ENCODE data around the gene NLGN4X. TPM values are rescaled to one million over a fixed set of nuclear protein-coding genes. Genes with fewer than 3 reads are reported as not detected.
"Not testable (repeated sequence)": the region's sequence is repeated elsewhere in the genome, so short reads cannot be mapped to it uniquely, and the experiment has no call there.

The NLGN4X gene
- polyA plus RNA-seq, 2 donors = 0.06 to 0.21 TPM

DNA sequence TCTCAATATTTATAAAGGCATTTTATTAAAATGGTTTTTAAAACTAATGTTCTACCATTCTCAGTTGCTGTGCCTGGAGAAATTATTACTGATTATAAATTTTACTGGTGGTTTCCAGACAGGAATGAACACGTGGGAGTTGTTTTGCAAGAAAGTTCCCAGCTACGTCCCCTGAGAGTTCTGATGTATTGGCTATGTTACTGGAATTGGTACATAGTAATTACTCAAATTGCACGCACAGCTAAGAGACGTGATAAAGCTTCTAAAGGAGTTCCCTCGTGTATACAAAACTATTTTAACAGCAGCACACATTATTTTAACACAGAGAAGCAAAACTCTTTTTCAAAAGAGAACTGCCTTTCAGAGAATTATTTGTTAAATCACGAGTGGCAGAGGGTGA is 292.2 kb downstream of the NLGN4X start:
- Histone ChIP-seq H3K27me3 (ENCODE audit: control insufficient read depth in 1 of 2, insufficient read depth in 2 of 2, low read length in 2 of 2) (no peaks in the 10 kb centered on the region), H3K9me3 (ENCODE audit: control insufficient read depth in 2 of 2, insufficient read depth in 1 of 2, low read depth in 1 of 2, low read length in 1 of 2) (no peaks in the 10 kb centered on the region), H3K4me3 (ENCODE audit: low read depth in 1 of 2, low read length in 2 of 2) (no peak overlapping the region), H3K36me3 (ENCODE audit: control insufficient read depth in 2 of 2, insufficient read depth in 2 of 2, low read length in 1 of 2) (no peaks in the 10 kb centered on the region), H3K27ac (ENCODE audit: low read depth in 2 of 2, low read length in 1 of 2) (no peak overlapping the region), H3K4me1 (ENCODE audit: control insufficient read depth in 2 of 2, insufficient read depth in 2 of 2, low read length in 1 of 2) (no peaks in the 10 kb centered on the region)
- 16 to 29% methylated on average over 6 of the region's 6 CpGs for WGBS, 2 donors

DNA sequence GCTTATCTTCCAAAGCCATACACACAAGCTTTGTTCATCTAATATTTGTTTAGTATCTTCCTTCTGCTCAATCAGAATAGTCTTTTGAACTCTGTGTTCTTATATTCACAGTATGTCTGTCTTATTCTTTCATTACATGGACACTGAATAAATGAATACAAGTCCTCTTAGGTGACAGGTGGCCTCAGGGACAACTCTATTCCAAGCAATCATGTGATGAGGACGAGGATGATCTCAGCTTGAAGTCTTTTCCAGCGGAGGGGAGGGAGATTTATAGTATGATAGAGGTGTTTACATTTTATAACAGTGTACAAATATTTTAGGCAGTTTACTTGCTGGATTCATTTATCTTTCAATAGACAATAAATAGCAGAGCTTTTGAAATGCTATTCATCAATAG is 300.4 kb downstream of the NLGN4X start:
- Histone ChIP-seq H3K27ac (ENCODE audit: low read depth in 2 of 2, low read length in 1 of 2) (no peak overlapping the region), H3K4me3 (ENCODE audit: low read depth in 1 of 2, low read length in 2 of 2) (no peak overlapping the region), H3K27me3 (ENCODE audit: control insufficient read depth in 1 of 2, insufficient read depth in 2 of 2, low read length in 2 of 2) (no peaks in the 10 kb centered on the region), H3K36me3 (ENCODE audit: control insufficient read depth in 2 of 2, insufficient read depth in 2 of 2, low read length in 1 of 2) (no peaks in the 10 kb centered on the region), H3K9me3 (ENCODE audit: control insufficient read depth in 2 of 2, insufficient read depth in 1 of 2, low read depth in 1 of 2, low read length in 1 of 2) (peaks cover 0 to 2% of the 10 kb centered on the region in 2 donors), H3K4me1 (ENCODE audit: control insufficient read depth in 2 of 2, insufficient read depth in 2 of 2, low read length in 1 of 2) (no peaks in the 10 kb centered on the region)
- WGBS, 2 donors = 34 to 69% methylated on average over 2 of the region's 2 CpGs

DNA sequence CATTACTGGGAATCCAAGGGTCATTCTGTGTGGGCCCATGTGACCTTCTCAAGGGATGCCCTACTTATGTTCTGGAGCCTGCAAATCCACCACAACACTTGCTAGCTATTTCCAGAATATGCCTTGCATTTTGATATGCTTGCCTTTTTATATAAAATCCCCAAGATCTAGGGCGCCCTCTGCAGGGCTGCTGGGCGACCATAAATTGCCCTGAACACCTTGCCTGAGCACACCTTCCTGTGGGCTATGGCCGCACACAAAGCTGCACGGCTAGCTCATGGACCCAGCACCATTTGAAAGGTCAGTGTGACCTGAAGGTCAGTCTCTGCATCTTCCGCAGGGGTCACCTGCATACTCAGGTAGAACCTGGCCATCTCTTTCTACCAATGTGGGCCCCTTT is 311.7 kb downstream of the NLGN4X start:
- H3K27ac ChIP-seq (ENCODE audit: low read depth in 2 of 2, low read length in 1 of 2) = no peak overlapping the region
- H3K4me1 ChIP-seq (ENCODE audit: control insufficient read depth in 2 of 2, insufficient read depth in 2 of 2, low read length in 1 of 2) = no peaks in the 10 kb centered on the region
- H3K27me3 ChIP-seq (ENCODE audit: control insufficient read depth in 1 of 2, insufficient read depth in 2 of 2, low read length in 2 of 2) = no peaks in the 10 kb centered on the region
- no peak overlapping the region for H3K4me3 ChIP-seq (ENCODE audit: low read depth in 1 of 2, low read length in 2 of 2)
- 81 to 87% methylated on average over 5 of the region's 5 CpGs for WGBS, 2 donors
- H3K36me3 ChIP-seq (ENCODE audit: control insufficient read depth in 2 of 2, insufficient read depth in 2 of 2, low read length in 1 of 2) = no peaks in the 10 kb centered on the region
- H3K9me3 ChIP-seq (ENCODE audit: control insufficient read depth in 2 of 2, insufficient read depth in 1 of 2, low read depth in 1 of 2, low read length in 1 of 2) = no peaks in the 10 kb centered on the region

DNA sequence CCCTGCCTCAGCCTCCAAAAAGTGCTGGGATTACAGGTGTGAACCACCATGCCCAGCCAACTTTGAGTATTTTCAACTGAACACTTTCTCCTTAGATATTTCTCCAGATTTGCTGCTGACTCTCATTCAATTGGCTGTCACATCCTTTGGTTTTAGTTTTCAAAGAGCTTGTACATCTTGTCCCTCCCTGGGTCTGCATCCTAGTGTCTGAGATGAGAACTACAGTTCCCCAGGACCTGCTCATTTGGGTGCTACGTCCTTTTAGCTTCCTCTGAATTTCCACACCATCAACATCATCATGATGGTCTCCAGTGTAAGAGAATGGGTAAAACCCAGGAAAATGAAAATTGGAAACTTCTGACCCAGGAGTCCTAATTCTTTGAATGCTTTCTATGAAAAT is 312.9 kb downstream of the NLGN4X start:
- Histone ChIP-seq H3K36me3 (ENCODE audit: control insufficient read depth in 2 of 2, insufficient read depth in 2 of 2, low read length in 1 of 2) (no peaks in the 10 kb centered on the region), H3K27me3 (ENCODE audit: control insufficient read depth in 1 of 2, insufficient read depth in 2 of 2, low read length in 2 of 2) (no peaks in the 10 kb centered on the region), H3K9me3 (ENCODE audit: control insufficient read depth in 2 of 2, insufficient read depth in 1 of 2, low read depth in 1 of 2, low read length in 1 of 2) (no peaks in the 10 kb centered on the region), H3K4me1 (ENCODE audit: control insufficient read depth in 2 of 2, insufficient read depth in 2 of 2, low read length in 1 of 2) (no peaks in the 10 kb centered on the region), H3K4me3 (ENCODE audit: low read depth in 1 of 2, low read length in 2 of 2) (no peak overlapping the region), H3K27ac (ENCODE audit: low read depth in 2 of 2, low read length in 1 of 2) (no peak overlapping the region)
- 41 to 66% methylated on average over 1 of the region's 1 CpG for WGBS, 2 donors

DNA sequence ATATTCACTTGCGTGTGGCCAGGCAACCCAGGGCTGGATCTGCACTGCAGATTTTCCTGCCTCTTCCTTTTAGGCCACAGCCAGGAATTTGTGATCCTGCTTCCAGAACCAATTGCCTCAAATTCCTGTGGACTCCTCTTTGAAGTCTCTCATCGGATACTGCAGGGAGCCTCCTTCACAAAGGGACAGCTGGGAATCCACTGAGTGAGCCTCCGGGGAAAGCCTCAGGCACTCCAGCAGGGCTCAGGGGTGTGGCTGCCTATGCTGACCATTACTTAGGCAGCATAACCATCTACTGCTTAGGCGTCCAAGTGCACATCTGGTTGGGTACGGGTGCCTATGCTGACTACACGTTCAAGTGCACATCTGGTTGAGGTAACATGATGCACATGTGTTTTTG is 321.5 kb downstream of the NLGN4X start:
- Histone ChIP-seq H3K36me3 (ENCODE audit: control insufficient read depth in 2 of 2, insufficient read depth in 2 of 2, low read length in 1 of 2) (no peaks in the 10 kb centered on the region), H3K9me3 (ENCODE audit: control insufficient read depth in 2 of 2, insufficient read depth in 1 of 2, low read depth in 1 of 2, low read length in 1 of 2) (peaks cover 0 to 4% of the 10 kb centered on the region in 2 donors), H3K4me3 (ENCODE audit: low read depth in 1 of 2, low read length in 2 of 2) (no peak overlapping the region), H3K27ac (ENCODE audit: low read depth in 2 of 2, low read length in 1 of 2) (no peak overlapping the region), H3K4me1 (ENCODE audit: control insufficient read depth in 2 of 2, insufficient read depth in 2 of 2, low read length in 1 of 2) (no peaks in the 10 kb centered on the region), H3K27me3 (ENCODE audit: control insufficient read depth in 1 of 2, insufficient read depth in 2 of 2, low read length in 2 of 2) (no peaks in the 10 kb centered on the region)
- WGBS, 2 donors = 64 to 68% methylated on average over 6 of the region's 6 CpGs

DNA sequence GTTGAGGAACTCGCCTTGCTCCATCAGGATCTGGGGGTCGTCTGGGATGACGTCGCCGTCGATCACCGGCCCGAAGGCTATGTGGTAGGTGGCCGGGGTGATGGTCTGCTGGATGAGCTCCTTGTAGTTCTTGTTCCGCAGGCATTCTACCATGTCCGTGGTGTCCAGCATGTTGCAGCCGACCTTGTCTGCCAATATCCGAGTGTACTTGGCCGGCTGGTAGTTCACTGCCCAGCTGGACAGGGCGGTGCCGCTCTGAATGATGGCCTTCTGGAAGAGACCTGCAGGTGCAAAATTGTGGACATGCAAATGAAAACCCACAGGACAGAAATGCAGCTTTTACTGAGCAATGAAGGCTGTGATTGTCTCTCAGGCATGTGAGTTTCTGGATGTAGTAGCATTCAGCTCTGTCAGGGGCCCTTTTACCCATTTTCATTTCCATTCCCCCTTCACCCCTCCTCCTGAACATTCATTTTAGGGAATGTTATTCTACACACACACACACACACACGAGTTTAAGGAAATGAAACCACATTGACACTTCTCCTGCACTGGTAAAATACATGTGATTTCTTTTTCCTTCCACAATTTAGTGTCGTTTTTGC is 325.0 kb downstream of the NLGN4X start:
- H3K4me1 ChIP-seq (ENCODE audit: control insufficient read depth in 2 of 2, insufficient read depth in 2 of 2, low read length in 1 of 2); H3K27ac ChIP-seq (ENCODE audit: low read depth in 2 of 2, low read length in 1 of 2); H3K36me3 ChIP-seq (ENCODE audit: control insufficient read depth in 2 of 2, insufficient read depth in 2 of 2, low read length in 1 of 2); H3K27me3 ChIP-seq (ENCODE audit: control insufficient read depth in 1 of 2, insufficient read depth in 2 of 2, low read length in 2 of 2); H3K9me3 ChIP-seq (ENCODE audit: control insufficient read depth in 2 of 2, insufficient read depth in 1 of 2, low read depth in 1 of 2, low read length in 1 of 2); H3K4me3 ChIP-seq (ENCODE audit: low read depth in 1 of 2, low read length in 2 of 2): not testable (repeated sequence)
- WGBS, 2 donors = 91% methylated on average over 16 to 18 of the region's 18 CpGs

DNA sequence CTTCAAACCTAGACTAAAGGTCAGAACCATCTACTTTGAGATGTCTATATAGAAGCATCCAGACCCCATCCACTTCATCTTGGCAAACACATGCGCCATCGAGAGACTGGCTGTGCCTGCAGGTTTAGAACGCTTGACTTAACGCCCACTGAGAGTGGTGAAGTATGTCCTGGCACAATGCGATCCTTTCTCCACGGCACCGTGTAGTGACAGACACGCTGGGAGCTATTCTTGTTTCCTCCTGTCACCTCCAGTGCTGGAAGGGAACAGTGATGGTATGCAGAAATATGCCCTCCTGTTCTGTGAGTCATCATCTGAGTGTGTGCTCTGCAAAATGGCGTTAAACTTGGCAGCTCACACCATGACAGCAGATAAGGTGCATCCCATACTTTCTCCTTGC is 330.2 kb downstream of the NLGN4X start:
- Histone ChIP-seq H3K9me3 (ENCODE audit: control insufficient read depth in 2 of 2, insufficient read depth in 1 of 2, low read depth in 1 of 2, low read length in 1 of 2) (no peaks in the 10 kb centered on the region), H3K27me3 (ENCODE audit: control insufficient read depth in 1 of 2, insufficient read depth in 2 of 2, low read length in 2 of 2) (no peaks in the 10 kb centered on the region), H3K27ac (ENCODE audit: low read depth in 2 of 2, low read length in 1 of 2) (no peak overlapping the region), H3K36me3 (ENCODE audit: control insufficient read depth in 2 of 2, insufficient read depth in 2 of 2, low read length in 1 of 2) (no peaks in the 10 kb centered on the region), H3K4me3 (ENCODE audit: low read depth in 1 of 2, low read length in 2 of 2) (no peak overlapping the region), H3K4me1 (ENCODE audit: control insufficient read depth in 2 of 2, insufficient read depth in 2 of 2, low read length in 1 of 2) (no peaks in the 10 kb centered on the region)
- 90 to 91% methylated on average over 9 of the region's 9 CpGs for WGBS, 2 donors

DNA sequence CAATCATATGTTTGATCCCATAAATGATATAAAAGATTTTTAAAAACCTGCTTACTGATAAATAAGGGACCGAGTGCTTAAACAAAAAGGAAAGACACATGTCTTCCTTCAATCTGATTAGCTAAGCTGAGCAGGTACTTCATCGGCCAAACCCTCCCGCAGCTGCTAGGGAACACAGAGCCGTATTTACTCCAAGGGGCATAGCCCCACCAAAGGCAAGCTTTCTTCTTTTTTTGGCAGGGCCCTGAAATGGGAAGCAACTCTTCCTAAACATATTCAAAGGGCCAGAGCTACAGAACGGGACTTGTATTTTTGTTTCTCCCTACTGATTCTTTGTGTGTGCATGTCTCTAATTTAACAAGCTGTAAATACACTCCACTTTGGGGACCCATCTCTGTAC is 337.3 kb downstream of the NLGN4X start:
- Histone ChIP-seq H3K36me3 (ENCODE audit: control insufficient read depth in 2 of 2, insufficient read depth in 2 of 2, low read length in 1 of 2) (no peaks in the 10 kb centered on the region), H3K4me3 (ENCODE audit: low read depth in 1 of 2, low read length in 2 of 2) (no peak overlapping the region), H3K4me1 (ENCODE audit: control insufficient read depth in 2 of 2, insufficient read depth in 2 of 2, low read length in 1 of 2) (no peaks in the 10 kb centered on the region), H3K27ac (ENCODE audit: low read depth in 2 of 2, low read length in 1 of 2) (no peak overlapping the region), H3K27me3 (ENCODE audit: control insufficient read depth in 1 of 2, insufficient read depth in 2 of 2, low read length in 2 of 2) (no peaks in the 10 kb centered on the region), H3K9me3 (ENCODE audit: control insufficient read depth in 2 of 2, insufficient read depth in 1 of 2, low read depth in 1 of 2, low read length in 1 of 2) (no peaks in the 10 kb centered on the region)
- 80 to 88% methylated on average over 5 of the region's 5 CpGs for WGBS, 2 donors

DNA sequence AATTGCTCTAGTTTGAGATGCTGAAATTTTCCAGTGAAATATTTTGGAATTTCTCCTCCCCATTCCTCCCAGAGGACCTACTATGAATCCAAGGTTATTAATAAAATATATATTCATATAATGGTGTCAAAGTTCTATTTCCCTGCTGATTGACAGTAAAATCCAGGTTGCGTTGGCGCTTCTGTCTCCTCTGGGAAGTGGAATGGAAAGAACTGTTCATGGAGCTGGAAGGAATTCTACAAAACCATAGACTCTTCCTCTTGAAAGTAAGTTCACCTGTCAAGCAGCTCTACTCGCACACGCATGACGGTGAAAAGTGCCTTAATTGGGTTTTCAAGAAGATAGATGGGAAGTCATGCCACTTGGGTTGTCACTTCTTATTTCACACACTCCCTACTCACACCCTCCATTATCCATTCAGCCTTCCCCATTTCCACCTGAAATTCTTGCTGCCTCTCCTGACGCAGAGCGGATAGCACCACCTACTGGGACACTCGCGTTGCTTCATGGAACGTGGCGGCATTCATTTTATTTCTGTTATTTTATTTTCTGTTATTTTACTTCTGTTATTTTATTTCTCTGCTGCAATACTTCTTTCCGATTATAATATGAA is 351.6 kb downstream of the NLGN4X start:
- WGBS, 2 donors = 36 to 41% methylated on average over 12 of the region's 12 CpGs
- Histone ChIP-seq H3K4me3 (ENCODE audit: low read depth in 1 of 2, low read length in 2 of 2) (no peak overlapping the region), H3K9me3 (ENCODE audit: control insufficient read depth in 2 of 2, insufficient read depth in 1 of 2, low read depth in 1 of 2, low read length in 1 of 2) (no peaks in the 10 kb centered on the region), H3K4me1 (ENCODE audit: control insufficient read depth in 2 of 2, insufficient read depth in 2 of 2, low read length in 1 of 2) (no peaks in the 10 kb centered on the region), H3K27ac (ENCODE audit: low read depth in 2 of 2, low read length in 1 of 2) (no peak overlapping the region), H3K36me3 (ENCODE audit: control insufficient read depth in 2 of 2, insufficient read depth in 2 of 2, low read length in 1 of 2) (no peaks in the 10 kb centered on the region), H3K27me3 (ENCODE audit: control insufficient read depth in 1 of 2, insufficient read depth in 2 of 2, low read length in 2 of 2) (no peaks in the 10 kb centered on the region)

DNA sequence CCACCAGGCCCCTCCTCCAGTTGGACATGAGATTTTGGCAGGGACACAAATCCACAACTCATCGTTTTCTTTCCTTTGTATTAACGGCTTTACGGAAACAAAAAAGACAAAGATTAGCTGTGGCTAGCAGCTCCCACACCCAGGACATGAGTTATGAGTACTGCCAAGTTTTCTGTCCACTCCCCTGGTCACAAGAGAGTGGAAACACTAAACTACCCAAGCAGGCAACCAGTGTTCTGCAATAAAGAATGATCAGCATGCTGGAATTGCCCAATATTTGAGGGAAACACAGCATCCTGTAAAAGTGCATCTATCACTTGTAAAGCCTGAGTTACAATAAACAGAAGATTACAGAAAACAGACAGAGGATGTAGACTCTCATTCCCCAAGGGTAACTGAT is 358.4 kb downstream of the NLGN4X start:
- H3K27me3 ChIP-seq (ENCODE audit: control insufficient read depth in 1 of 2, insufficient read depth in 2 of 2, low read length in 2 of 2) = no peaks in the 10 kb centered on the region
- H3K4me1 ChIP-seq (ENCODE audit: control insufficient read depth in 2 of 2, insufficient read depth in 2 of 2, low read length in 1 of 2) = no peaks in the 10 kb centered on the region
- H3K4me3 ChIP-seq (ENCODE audit: low read depth in 1 of 2, low read length in 2 of 2) = no peak overlapping the region
- H3K9me3 ChIP-seq (ENCODE audit: control insufficient read depth in 2 of 2, insufficient read depth in 1 of 2, low read depth in 1 of 2, low read length in 1 of 2) = no peaks in the 10 kb centered on the region
- WGBS, 2 donors = 16 to 51% methylated on average over 3 of the region's 3 CpGs
- no peaks in the 10 kb centered on the region for H3K36me3 ChIP-seq (ENCODE audit: control insufficient read depth in 2 of 2, insufficient read depth in 2 of 2, low read length in 1 of 2)
- no peak overlapping the region for H3K27ac ChIP-seq (ENCODE audit: low read depth in 2 of 2, low read length in 1 of 2)
